Sigmoid colon (tissue), 4 donors: Measurements from ENCODE around the gene AFF4.

Source experiments
- EP300 ChIP-seq, 4 donors: sonication (generic); formaldehyde crosslinking; IDR thresholded peaks; one replicate each; pipeline ENCODE4 v1.6.1; 2017; ENCODE audit warnings: antibody characterized with exemption in 4 of 4
- POLR2A ChIP-seq, 2 donors: fragments of 450-650 bp; IDR thresholded peaks; one replicate each; pipeline ENCODE4 v1.6.1; 2016; ENCODE audit warnings: antibody characterized with exemption in 2 of 2, mild to moderate bottlenecking in 2 of 2, moderate library complexity in 2 of 2
- POLR2AphosphoS5 ChIP-seq, 4 donors: sonication (generic); formaldehyde crosslinking; IDR thresholded peaks; one replicate each; pipeline ENCODE4 v1.6.1; 2017; ENCODE audit warnings: antibody characterized with exemption in 4 of 4
- TF ChIP-seq, protein P1 (sequence below), 4 experiments: fragments of 450-650 bp in 3 of 4; fragments of 200-600 bp in 1 of 4; IDR thresholded peaks; one replicate each; pipeline ENCODE4 v1.5.1; 2016 to 2019; ENCODE audit warnings: antibody characterized with exemption in 4 of 4, mild to moderate bottlenecking in 3 of 4, moderate library complexity in 2 of 4

DNA sequence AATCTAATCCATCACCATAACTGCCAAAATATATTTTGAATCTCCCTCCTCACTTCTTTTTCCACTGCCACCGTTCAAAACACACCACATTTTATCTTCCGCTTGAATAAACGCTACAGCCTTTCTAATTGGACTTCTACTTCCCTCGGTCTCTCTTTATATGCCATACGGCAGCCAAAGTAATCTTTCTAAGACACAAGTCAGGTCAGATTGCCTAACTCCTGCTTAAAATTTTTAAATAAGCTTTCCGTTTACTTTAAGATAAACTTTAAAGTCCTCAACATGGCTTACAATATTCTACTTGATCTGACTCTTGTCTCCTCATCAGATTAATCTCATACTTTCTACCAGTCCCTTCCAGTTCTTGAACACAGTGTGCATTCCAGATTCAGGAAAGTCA lies 9.7 kb downstream of the AFF4 start:
- TF ChIP-seq, protein P1, sequence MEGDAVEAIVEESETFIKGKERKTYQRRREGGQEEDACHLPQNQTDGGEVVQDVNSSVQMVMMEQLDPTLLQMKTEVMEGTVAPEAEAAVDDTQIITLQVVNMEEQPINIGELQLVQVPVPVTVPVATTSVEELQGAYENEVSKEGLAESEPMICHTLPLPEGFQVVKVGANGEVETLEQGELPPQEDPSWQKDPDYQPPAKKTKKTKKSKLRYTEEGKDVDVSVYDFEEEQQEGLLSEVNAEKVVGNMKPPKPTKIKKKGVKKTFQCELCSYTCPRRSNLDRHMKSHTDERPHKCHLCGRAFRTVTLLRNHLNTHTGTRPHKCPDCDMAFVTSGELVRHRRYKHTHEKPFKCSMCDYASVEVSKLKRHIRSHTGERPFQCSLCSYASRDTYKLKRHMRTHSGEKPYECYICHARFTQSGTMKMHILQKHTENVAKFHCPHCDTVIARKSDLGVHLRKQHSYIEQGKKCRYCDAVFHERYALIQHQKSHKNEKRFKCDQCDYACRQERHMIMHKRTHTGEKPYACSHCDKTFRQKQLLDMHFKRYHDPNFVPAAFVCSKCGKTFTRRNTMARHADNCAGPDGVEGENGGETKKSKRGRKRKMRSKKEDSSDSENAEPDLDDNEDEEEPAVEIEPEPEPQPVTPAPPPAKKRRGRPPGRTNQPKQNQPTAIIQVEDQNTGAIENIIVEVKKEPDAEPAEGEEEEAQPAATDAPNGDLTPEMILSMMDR (IDR thresholded peaks at IDR 0.05): no peak
- TF ChIP-seq POLR2A (IDR thresholded peaks at IDR 0.05): no peak
- TF ChIP-seq POLR2AphosphoS5 (IDR thresholded peaks at IDR 0.05): no peak
- TF ChIP-seq EP300 (IDR thresholded peaks at IDR 0.05): no peak
